SK-N-SH treated with all-trans-retinoic acid at 6 μM for 48 hours (cell line): Measurements from ENCODE around the gene GCLC.

Experiments
- ATAC-seq: fragments of 200-7000 bp; cut with Tn5 transposase; 3 replicates; pipeline ENCODE4 v1.9.1; 2020; ENCODE audit warnings: mild to moderate bottlenecking, moderate library complexity
- ARNTL ChIP-seq: fragments of 450-650 bp; formaldehyde crosslinking; IDR thresholded peaks from 2 replicates; pipeline ENCODE4 v1.5.0; 2020; ENCODE audit warnings: low read depth, mild to moderate bottlenecking, moderate library complexity, borderline replicate concordance
- BACH2 ChIP-seq: fragments of 250-450 bp; sonication (Bioruptor Pico); IDR thresholded peaks from 2 replicates; pipeline ENCODE4 v1.9.0; 2021; ENCODE audit warnings: mild to moderate bottlenecking, borderline replicate concordance
- CREB5 ChIP-seq: fragments of 250-450 bp; sonication (Bioruptor Pico); IDR thresholded peaks from 2 replicates; pipeline ENCODE4 v1.5.1; 2020; ENCODE audit warnings: low read depth, mild to moderate bottlenecking, moderate library complexity
- CSDC2 ChIP-seq: fragments of 250-450 bp; sonication (Bioruptor Pico); IDR thresholded peaks from 2 replicates; pipeline ENCODE4 v1.5.0; 2020; ENCODE audit warnings: mild to moderate bottlenecking, moderate library complexity
- ESRRG ChIP-seq: fragments of 250-450 bp; sonication (Bioruptor Pico); IDR thresholded peaks from 2 replicates; pipeline ENCODE4 v1.6.1; 2021; ENCODE audit warnings: mild to moderate bottlenecking
- GLIS3 ChIP-seq: fragments of 250-450 bp; sonication (Bioruptor Pico); IDR thresholded peaks from 2 replicates; pipeline ENCODE4 v1.5.0; 2020; ENCODE audit warnings: mild to moderate bottlenecking, moderate library complexity
- ISL1 ChIP-seq: fragments of 250-450 bp; sonication (Bioruptor Pico); IDR thresholded peaks from 2 replicates; pipeline ENCODE4 v2.1.2; 2022; ENCODE audit warnings: mild to moderate bottlenecking, moderate library complexity
- OSR1 ChIP-seq: fragments of 250-450 bp; sonication (Bioruptor Pico); IDR thresholded peaks from 2 replicates; pipeline ENCODE4 v1.8.0; 2022; ENCODE audit warnings: moderate library complexity, mild to moderate bottlenecking, inconsistent platforms
- PATZ1 ChIP-seq: fragments of 250-450 bp; sonication (Bioruptor Pico); IDR thresholded peaks from 2 replicates; pipeline ENCODE4 v1.8.0; 2020; ENCODE audit warnings: mild to moderate bottlenecking, moderate library complexity, borderline replicate concordance
- PPARA ChIP-seq: fragments of 250-450 bp; sonication (Bioruptor Pico); IDR thresholded peaks from 2 replicates; pipeline ENCODE4 v1.5.0; 2020; ENCODE audit warnings: mild to moderate bottlenecking, borderline replicate concordance
- RARB ChIP-seq: fragments of 250-450 bp; sonication (Bioruptor Pico); IDR thresholded peaks from 2 replicates; pipeline ENCODE4 v1.8.0; 2021; ENCODE audit warnings: mild to moderate bottlenecking, moderate library complexity
- TOX ChIP-seq: fragments of 250-450 bp; sonication (Bioruptor Pico); IDR thresholded peaks from 2 replicates; pipeline ENCODE4 v1.8.0; 2021; ENCODE audit warnings: mild to moderate bottlenecking, moderate library complexity, borderline replicate concordance
- TSHZ2 ChIP-seq: fragments of 250-450 bp; sonication (Bioruptor Pico); IDR thresholded peaks from 2 replicates; pipeline ENCODE4 v1.5.0; 2020; ENCODE audit warnings: mild to moderate bottlenecking, moderate library complexity
- ZC3H10 ChIP-seq: fragments of 250-450 bp; sonication (Bioruptor Pico); IDR thresholded peaks from 2 replicates; pipeline ENCODE4 v1.5.1; 2021; ENCODE audit warnings: mild to moderate bottlenecking, moderate library complexity
- ZFP3 ChIP-seq: fragments of 250-450 bp; sonication (Bioruptor Pico); IDR thresholded peaks from 2 replicates; pipeline ENCODE4 v1.5.0; 2020; ENCODE audit warnings: mild to moderate bottlenecking, moderate library complexity
- ZFP30 ChIP-seq: fragments of 450-650 bp; formaldehyde crosslinking; IDR thresholded peaks from 2 replicates; pipeline ENCODE4 v1.5.0; 2022; ENCODE audit warnings: mild to moderate bottlenecking, moderate library complexity
- ZNF70 ChIP-seq: fragments of 450-650 bp; formaldehyde crosslinking; IDR thresholded peaks from 2 replicates; pipeline ENCODE4 v1.5.0; 2020; ENCODE audit warnings: mild to moderate bottlenecking, moderate library complexity
- ZNF8 ChIP-seq: fragments of 450-650 bp; formaldehyde crosslinking; IDR thresholded peaks from 2 replicates; pipeline ENCODE4 v1.5.0; 2020; ENCODE audit warnings: mild to moderate bottlenecking, moderate library complexity
- TF ChIP-seq, protein P1 (sequence below): fragments of 250-450 bp; sonication (Bioruptor Pico); IDR thresholded peaks from 2 replicates; pipeline ENCODE4 v1.5.1; 2021; ENCODE audit warnings: mild to moderate bottlenecking, moderate library complexity
- TF ChIP-seq, protein P2 (sequence below): fragments of 250-450 bp; sonication (Bioruptor Pico); IDR thresholded peaks from 2 replicates; pipeline ENCODE4 v1.8.0; 2021; ENCODE audit warnings: low read depth, mild to moderate bottlenecking, moderate library complexity, borderline replicate concordance

The GCLC gene

DNA sequence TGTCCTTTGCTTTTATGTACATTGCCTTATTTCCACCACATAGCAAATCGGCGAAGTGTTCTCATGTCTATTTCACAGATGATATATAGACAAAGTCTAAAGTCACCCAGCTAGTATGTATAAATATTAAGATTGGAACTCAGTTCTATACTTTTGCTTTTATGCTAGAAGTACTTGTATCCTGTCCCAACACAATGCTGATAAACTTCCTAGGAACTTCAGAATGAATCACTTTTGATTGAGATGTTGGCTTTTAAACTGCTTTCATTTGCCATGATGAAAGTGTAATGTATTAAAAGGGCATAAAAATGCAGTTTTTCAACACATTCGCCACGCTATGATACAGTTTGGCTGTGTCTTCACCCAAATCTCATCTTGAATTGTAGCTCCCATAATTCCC, 50.8 kb downstream of the GCLC start:
- no peak for TF ChIP-seq ZFP30
- no peak for TF ChIP-seq ESRRG (CRISPR knock-in tag)
- TF ChIP-seq PATZ1 (CRISPR knock-in tag): no peak
- no peak for TF ChIP-seq GLIS3
- TF ChIP-seq PPARA (CRISPR knock-in tag): no peak
- no peak for TF ChIP-seq TOX
- TF ChIP-seq, protein P1, sequence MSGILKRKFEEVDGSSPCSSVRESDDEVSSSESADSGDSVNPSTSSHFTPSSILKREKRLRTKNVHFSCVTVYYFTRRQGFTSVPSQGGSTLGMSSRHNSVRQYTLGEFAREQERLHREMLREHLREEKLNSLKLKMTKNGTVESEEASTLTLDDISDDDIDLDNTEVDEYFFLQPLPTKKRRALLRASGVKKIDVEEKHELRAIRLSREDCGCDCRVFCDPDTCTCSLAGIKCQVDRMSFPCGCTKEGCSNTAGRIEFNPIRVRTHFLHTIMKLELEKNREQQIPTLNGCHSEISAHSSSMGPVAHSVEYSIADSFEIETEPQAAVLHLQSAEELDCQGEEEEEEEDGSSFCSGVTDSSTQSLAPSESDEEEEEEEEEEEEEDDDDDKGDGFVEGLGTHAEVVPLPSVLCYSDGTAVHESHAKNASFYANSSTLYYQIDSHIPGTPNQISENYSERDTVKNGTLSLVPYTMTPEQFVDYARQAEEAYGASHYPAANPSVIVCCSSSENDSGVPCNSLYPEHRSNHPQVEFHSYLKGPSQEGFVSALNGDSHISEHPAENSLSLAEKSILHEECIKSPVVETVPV (CRISPR knock-in tag): no peak
- TF ChIP-seq OSR1 (CRISPR knock-in tag): no peak
- TF ChIP-seq TSHZ2 (CRISPR knock-in tag): no peak
- TF ChIP-seq ARNTL (CRISPR knock-in tag): no peak
- TF ChIP-seq, protein P2, sequence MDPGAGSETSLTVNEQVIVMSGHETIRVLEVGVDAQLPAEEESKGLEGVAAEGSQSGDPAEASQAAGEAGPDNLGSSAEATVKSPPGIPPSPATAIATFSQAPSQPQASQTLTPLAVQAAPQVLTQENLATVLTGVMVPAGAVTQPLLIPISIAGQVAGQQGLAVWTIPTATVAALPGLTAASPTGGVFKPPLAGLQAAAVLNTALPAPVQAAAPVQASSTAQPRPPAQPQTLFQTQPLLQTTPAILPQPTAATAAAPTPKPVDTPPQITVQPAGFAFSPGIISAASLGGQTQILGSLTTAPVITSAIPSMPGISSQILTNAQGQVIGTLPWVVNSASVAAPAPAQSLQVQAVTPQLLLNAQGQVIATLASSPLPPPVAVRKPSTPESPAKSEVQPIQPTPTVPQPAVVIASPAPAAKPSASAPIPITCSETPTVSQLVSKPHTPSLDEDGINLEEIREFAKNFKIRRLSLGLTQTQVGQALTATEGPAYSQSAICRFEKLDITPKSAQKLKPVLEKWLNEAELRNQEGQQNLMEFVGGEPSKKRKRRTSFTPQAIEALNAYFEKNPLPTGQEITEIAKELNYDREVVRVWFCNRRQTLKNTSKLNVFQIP (CRISPR knock-in tag): no peak
- no peak for TF ChIP-seq BACH2 (CRISPR knock-in tag)
- TF ChIP-seq ISL1 (CRISPR knock-in tag): no peak
- no peak for TF ChIP-seq RARB (CRISPR knock-in tag)
- TF ChIP-seq ZFP3 (CRISPR knock-in tag): no peak
- TF ChIP-seq ZNF70 (CRISPR knock-in tag): no peak
- no peak for TF ChIP-seq ZC3H10 (CRISPR knock-in tag)
- no peak for ATAC-seq

GRCh38 chr6:53493635-53494025, 51.3 kb downstream of the GCLC start:
- TF ChIP-seq ZNF8: no peak
- no peak for TF ChIP-seq CSDC2 (CRISPR knock-in tag)
- TF ChIP-seq CREB5: no peak
- TF ChIP-seq ZC3H10 (CRISPR knock-in tag): no peak
- no peak for TF ChIP-seq ARNTL (CRISPR knock-in tag)
- no peak for TF ChIP-seq ZFP3 (CRISPR knock-in tag)
- TF ChIP-seq ESRRG (CRISPR knock-in tag): no peak
- TF ChIP-seq PPARA (CRISPR knock-in tag): no peak
- TF ChIP-seq TOX: no peak
- TF ChIP-seq ZNF70 (CRISPR knock-in tag): no peak
- TF ChIP-seq, protein P1 (CRISPR knock-in tag): no peak
- no peak for TF ChIP-seq BACH2 (CRISPR knock-in tag)
- ATAC-seq: no peak
